MM.1S (cell line): ENCODE measurements around the gene OLFML2A.

Experiments
- CTCF ChIP-seq: fragments of 300-600 bp; sonication (generic); IDR thresholded peaks from 2 replicates; pipeline ENCODE4 v1.5.1; 2016; ENCODE audit warnings: antibody characterized with exemption, low read length, mixed read lengths
- EZH2phosphoT487 ChIP-seq: fragments of 300-600 bp; sonication (generic); IDR thresholded peaks from 2 replicates; pipeline ENCODE4 v1.6.1; 2018; ENCODE audit warnings: antibody characterized with exemption, low read length

- TF ChIP-seq CTCF: no peak
- no peak for TF ChIP-seq EZH2phosphoT487
These were observed 16.1 kb downstream of the OLFML2A start for GRCh38 chr9:124793015-124793541.
